Stimulated activated CD4-positive, alpha-beta T cell treated with anti-CD3 and anti-CD28 coated beads, Interleukin-1b, Interleukin-23, amount 100 ng/mL, for 48 hours (primary cell): Measurements from ENCODE around the gene COL23A1.
"Not testable (repeated sequence)": the region's sequence is repeated elsewhere in the genome, so short reads cannot be mapped to it uniquely, and the experiment has no call there.

Source experiments
- DNase-seq: peaks from one replicate; pipeline ENCODE4 v3.0.0-alpha.2; 2020

The COL23A1 gene

GRCh38 chr5:178502401-178503100 is 87.6 kb downstream of the COL23A1 start:
- DNase-seq: no peak

GRCh38 chr5:178499352-178499751 is 90.8 kb downstream of the COL23A1 start:
- no peak for DNase-seq

GRCh38 chr5:178496642-178497041 is 93.6 kb downstream of the COL23A1 start:
- no peak for DNase-seq

- DNase-seq: no peak
Measured at GRCh38 chr5:178496214-178496613, 94.0 kb downstream of the COL23A1 start.

- DNase-seq: no peak
Measured at GRCh38 chr5:178495706-178496105, 94.5 kb downstream of the COL23A1 start.

GRCh38 chr5:178492278-178492677 is 97.9 kb downstream of the COL23A1 start:
- DNase-seq: no peak

GRCh38 chr5:178490935-178491652 is 99.1 kb downstream of the COL23A1 start:
- no peak for DNase-seq

GRCh38 chr5:178489271-178489976 is 100.8 kb downstream of the COL23A1 start:
- no peak for DNase-seq

GRCh38 chr5:178488696-178489095 is 101.5 kb downstream of the COL23A1 start:
- no peak for DNase-seq

- no peak for DNase-seq
Measured at GRCh38 chr5:178487911-178488600, 102.1 kb downstream of the COL23A1 start.

- not testable (repeated sequence) for DNase-seq
Measured at GRCh38 chr5:178486878-178487512, 103.2 kb downstream of the COL23A1 start.

- DNase-seq: no peak
Measured at GRCh38 chr5:178486239-178486641, 104.0 kb downstream of the COL23A1 start.

GRCh38 chr5:178483620-178484019 is 106.6 kb downstream of the COL23A1 start:
- peak; percentile 42 for DNase-seq

GRCh38 chr5:178479261-178479660 is 110.9 kb downstream of the COL23A1 start:
- DNase-seq: no peak

GRCh38 chr5:178478370-178478769 is 111.8 kb downstream of the COL23A1 start:
- DNase-seq: no peak

GRCh38 chr5:178477802-178478201 is 112.4 kb downstream of the COL23A1 start:
- DNase-seq: no peak

GRCh38 chr5:178476972-178477754 is 113.0 kb downstream of the COL23A1 start:
- DNase-seq: no peak

- DNase-seq: no peak
Measured at GRCh38 chr5:178476531-178476930, 113.7 kb downstream of the COL23A1 start.

GRCh38 chr5:178475422-178475821 is 114.8 kb downstream of the COL23A1 start:
- DNase-seq: no peak

- DNase-seq: no peak
Measured at GRCh38 chr5:178474562-178475184, 115.5 kb downstream of the COL23A1 start.

- no peak for DNase-seq
Measured at GRCh38 chr5:178473854-178474253, 116.3 kb downstream of the COL23A1 start.
